Naive thymus-derived CD4-positive, alpha-beta T cell (primary cell): ENCODE data around the gene PRRX1. TPM values are rescaled to one million over a fixed set of nuclear protein-coding genes. Genes with fewer than 3 reads are reported as not detected.

Source experiments
- ATAC-seq: fragments of 150-1000 bp; cut with Tn5 transposase; 2 replicates; pipeline ENCODE4 v1.10.0; 2021; ENCODE audit warnings: mild to moderate bottlenecking, moderate library complexity
- CTCF ChIA-PET: fragments of 350-600 bp; sonication (Branson Sonifier 250); formaldehyde crosslinking; loops from one replicate; lab custom pipeline; 2021; ENCODE audit warnings: antibody characterized with exemption; lab: Charles Lee
- POLR2A ChIA-PET: fragments of 350-600 bp; sonication (Branson Sonifier 250); formaldehyde crosslinking; loops from one replicate; lab custom pipeline; 2021; ENCODE audit warnings: antibody characterized with exemption, inconsistent platforms; lab: Charles Lee
- DNase-seq, 9 donors: peaks; one replicate each; pipeline versions ENCODE4 v3.0.0 to v3.0.0-alpha.2; 2020 to 2022; ENCODE audit warnings: mixed read lengths in 1 of 9
- H3K27ac ChIP-seq: one replicate; pipeline ENCODE4 v1.7.0; 2013; ENCODE audit warnings: mild to moderate bottlenecking, low read depth, low read length, moderate library complexity
- H3K27me3 ChIP-seq, 2 donors: one replicate each; pipeline ENCODE4 v1.7.0; 2013; ENCODE audit warnings: low read length in 2 of 2, mild to moderate bottlenecking in 2 of 2, moderate library complexity in 2 of 2; ENCODE audit not compliant: control insufficient read depth in 2 of 2, insufficient read depth in 2 of 2
- H3K36me3 ChIP-seq, 3 experiments: 1 replicate in 2 of 3; 2 replicates in 1 of 3; pipeline ENCODE4 v1.7.0; 2013; ENCODE audit warnings: low read length in 3 of 3, mild to moderate bottlenecking in 3 of 3, moderate library complexity in 1 of 3; ENCODE audit not compliant: insufficient read depth in 3 of 3, control insufficient read depth in 2 of 3
- H3K4me1 ChIP-seq, 2 donors: one replicate each; pipeline ENCODE4 v1.7.0; 2013; ENCODE audit warnings: low read length in 2 of 2, mild to moderate bottlenecking in 2 of 2, moderate library complexity in 1 of 2; ENCODE audit not compliant: control insufficient read depth in 2 of 2, insufficient read depth in 2 of 2
- H3K4me3 ChIP-seq: 2 replicates; pipeline ENCODE4 v1.7.0; 2013; ENCODE audit warnings: mild to moderate bottlenecking, low read length
- H3K9me3 ChIP-seq, 3 experiments: 1 replicate in 2 of 3; 2 replicates in 1 of 3; pipeline ENCODE4 v1.7.0; 2013; ENCODE audit warnings: low read length in 3 of 3; ENCODE audit not compliant: control insufficient read depth in 2 of 3
- H3K27ac Mint-ChIP-seq, 9 donors: one replicate each; pipeline ENCODE4 v1.8.0; 2020 to 2022; ENCODE audit warnings: mixed read lengths in 9 of 9, mild to moderate bottlenecking in 8 of 9, moderate library complexity in 5 of 9, inconsistent platforms in 2 of 9
- H3K27me3 Mint-ChIP-seq, 5 donors: one replicate each; pipeline ENCODE4 v1.8.0; 2021 to 2022; ENCODE audit warnings: mixed read lengths in 5 of 5, mild to moderate bottlenecking in 1 of 5
- H3K36me3 Mint-ChIP-seq, 5 donors: one replicate each; pipeline ENCODE4 v1.8.0; 2020 to 2022; ENCODE audit warnings: mixed read lengths in 5 of 5, mild to moderate bottlenecking in 3 of 5, inconsistent platforms in 1 of 5
- H3K4me1 Mint-ChIP-seq, 7 donors: one replicate each; pipeline ENCODE4 v1.8.0; 2020 to 2022; ENCODE audit warnings: mixed read lengths in 7 of 7, mild to moderate bottlenecking in 3 of 7, inconsistent platforms in 1 of 7
- H3K4me3 Mint-ChIP-seq, 10 donors: one replicate each; pipeline ENCODE4 v1.8.0; 2020 to 2022; ENCODE audit warnings: mild to moderate bottlenecking in 10 of 10, mixed read lengths in 10 of 10, moderate library complexity in 6 of 10, inconsistent platforms in 2 of 10
- H3K9me3 Mint-ChIP-seq, 11 donors: one replicate each; pipeline ENCODE4 v1.8.0; 2020 to 2022; ENCODE audit warnings: mixed read lengths in 11 of 11, mild to moderate bottlenecking in 4 of 11, inconsistent platforms in 1 of 11, moderate library complexity in 1 of 11
- intact Hi-C, 2 donors: fragments of 100-400 bp; cut with micrococcal nuclease; formaldehyde crosslinking; loops; one replicate each; pipeline ENCODE4 v1.15.1; 2023
- polyA plus RNA-seq, 2 donors: library from polyadenylated mRNA; unstranded; fragments of 300-500 nt; fragmentation: Illumina TruSeq; gene quantifications; one replicate each; pipeline ENCODE4 v1.2.3, GENCODE V29; 2021
- total RNA-seq, 6 experiments: library from RNA in 5 of 6; stranded (reverse) in 5 of 6; gene quantifications; 1 replicate in 5 of 6; 2 replicates in 1 of 6; pipeline ENCODE4 v1.2.3 and lab custom pipeline; 2021 to 2026

PRRX1 gene
- total and polyA plus RNA-seq, 7 experiments from 2014 or later, result not detected

- H3K27me3 ChIP-seq, result peaks cover 6 to 13% of the 10 kb centered on the region in 2 donors
- no peak overlapping the region for H3K27ac ChIP-seq
- H3K4me3 Mint-ChIP-seq, result peak overlapping the region in 3 of 10 donors; percentile 29 to 67 (median 32)
- peaks cover 71 to 99% (median 82%) of the 10 kb centered on the region in 5 donors for H3K27me3 Mint-ChIP-seq
- peaks cover 12 to 46% (median 32%) of the 10 kb centered on the region in 7 donors for H3K4me1 Mint-ChIP-seq
- DNase-seq, result no peak
- no peak overlapping the region for H3K4me3 ChIP-seq
- no peak overlapping the region for H3K27ac Mint-ChIP-seq
- ChIA-PET CTCF (no interaction called here), POLR2A (no interaction called here)
- H3K4me1 ChIP-seq, result no peaks in the 10 kb centered on the region
- ATAC-seq, result no peak
- H3K9me3 Mint-ChIP-seq, result peaks cover 0 to 4% (median 0%) of the 10 kb centered on the region in 11 donors
- H3K36me3 ChIP-seq, result no peaks in the 10 kb centered on the region
- intact Hi-C loops, result loop anchor here in 1 of 2 donors (10.0 kb wide), 1 partner anchor 739 kb away; no protein-coding TSS in a partner anchor
- no peaks in the 10 kb centered on the region for H3K9me3 ChIP-seq
- peaks cover 0 to 3% (median 0%) of the 10 kb centered on the region in 5 donors for H3K36me3 Mint-ChIP-seq
Measured at GRCh38 chr1:170663404-170664092, 383 bp upstream of the PRRX1 start.

- CTCF ChIA-PET, result no interaction called here
- Mint-ChIP-seq H3K9me3 (peaks cover 0 to 4% (median 0%) of the 10 kb centered on the region in 11 donors), H3K36me3 (peaks cover 0 to 3% (median 0%) of the 10 kb centered on the region in 5 donors), H3K4me3 (peak overlapping the region in 9 of 10 donors; percentile 19 to 67 (median 42)), H3K27ac (peak overlapping the region in 1 of 9 donors; percentile 23), H3K4me1 (peaks cover 12 to 46% (median 32%) of the 10 kb centered on the region in 7 donors), H3K27me3 (peaks cover 71 to 99% (median 82%) of the 10 kb centered on the region in 5 donors)
- Histone ChIP-seq H3K27me3 (peaks cover 5 to 9% of the 10 kb centered on the region in 2 donors), H3K36me3 (no peaks in the 10 kb centered on the region), H3K27ac (no peak overlapping the region), H3K4me1 (no peaks in the 10 kb centered on the region), H3K4me3 (no peak overlapping the region), H3K9me3 (no peaks in the 10 kb centered on the region)
- ATAC-seq, result no peak
- no peak for DNase-seq
- intact Hi-C loops, result loop anchor here in 1 of 2 donors (10.0 kb wide), 1 partner anchor 740 kb away; no protein-coding TSS in a partner anchor
- POLR2A ChIA-PET, result no interaction called here
Measured at GRCh38 chr1:170664828-170665612, 1.1 kb downstream of the PRRX1 start.

DNA sequence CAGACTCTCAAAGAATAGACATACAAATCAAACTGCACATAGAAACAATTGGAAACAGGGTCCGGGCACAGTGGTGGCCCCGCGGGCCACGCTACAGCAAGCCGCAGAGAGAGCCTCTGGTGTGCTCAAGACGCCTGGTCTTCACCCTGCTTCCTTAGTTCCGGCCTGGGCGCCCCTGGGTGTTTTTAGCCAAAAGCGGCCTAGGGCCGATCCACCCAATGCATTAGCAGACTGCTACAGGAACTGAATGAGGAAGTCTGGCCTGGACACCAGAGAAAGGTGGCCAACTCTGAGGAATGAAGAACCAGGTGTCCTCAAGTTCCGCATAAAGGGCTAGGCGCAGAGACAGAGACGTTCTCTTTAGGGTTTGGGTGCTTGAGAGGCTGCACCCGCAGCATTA lies 1.7 kb downstream of the PRRX1 start:
- Mint-ChIP-seq H3K36me3 (peaks cover 0 to 4% (median 0%) of the 10 kb centered on the region in 5 donors), H3K27ac (peak overlapping the region in 1 of 9 donors; percentile 23), H3K4me3 (peak overlapping the region in 4 of 10 donors; percentile 29 to 67 (median 45)), H3K9me3 (peaks cover 0 to 6% (median 0%) of the 10 kb centered on the region in 11 donors), H3K27me3 (peaks cover 73 to 99% (median 84%) of the 10 kb centered on the region in 5 donors), H3K4me1 (peaks cover 12 to 42% (median 32%) of the 10 kb centered on the region in 7 donors)
- ChIA-PET POLR2A (no interaction called here), CTCF (no interaction called here)
- DNase-seq, result no peak
- H3K36me3 ChIP-seq, result no peaks in the 10 kb centered on the region
- H3K27ac ChIP-seq, result no peak overlapping the region
- no peaks in the 10 kb centered on the region for H3K4me1 ChIP-seq
- H3K27me3 ChIP-seq, result peaks cover 8 to 12% of the 10 kb centered on the region in 2 donors
- H3K9me3 ChIP-seq, result no peaks in the 10 kb centered on the region
- no peak overlapping the region for H3K4me3 ChIP-seq
- no peak for ATAC-seq
- intact Hi-C loops, result loop anchor here in 1 of 2 donors (10.0 kb wide), 1 partner anchor 741 kb away; no protein-coding TSS in a partner anchor

GRCh38 chr1:170666541-170667254 lies 2.8 kb downstream of the PRRX1 start:
- H3K4me1 ChIP-seq, result no peaks in the 10 kb centered on the region
- Mint-ChIP-seq H3K27ac (peak overlapping the region in 1 of 9 donors; percentile 29), H3K4me1 (peaks cover 8 to 36% (median 27%) of the 10 kb centered on the region in 7 donors), H3K27me3 (peaks cover 77 to 99% (median 88%) of the 10 kb centered on the region in 5 donors), H3K9me3 (peaks cover 0 to 6% (median 0%) of the 10 kb centered on the region in 11 donors), H3K36me3 (peaks cover 0 to 9% (median 0%) of the 10 kb centered on the region in 5 donors), H3K4me3 (peak overlapping the region in 3 of 10 donors; percentile 1 to 24 (median 23))
- no peaks in the 10 kb centered on the region for H3K36me3 ChIP-seq
- ATAC-seq (no peak), DNase-seq (no peak)
- CTCF ChIA-PET, result no interaction called here
- no peak overlapping the region for H3K4me3 ChIP-seq
- H3K9me3 ChIP-seq, result no peaks in the 10 kb centered on the region
- intact Hi-C loops, result loop anchor here in 1 of 2 donors (10.0 kb wide), 1 partner anchor 742 kb away; no protein-coding TSS in a partner anchor
- POLR2A ChIA-PET, result no interaction called here
- peaks cover 11 to 13% of the 10 kb centered on the region in 2 donors for H3K27me3 ChIP-seq
- H3K27ac ChIP-seq, result no peak overlapping the region

DNA sequence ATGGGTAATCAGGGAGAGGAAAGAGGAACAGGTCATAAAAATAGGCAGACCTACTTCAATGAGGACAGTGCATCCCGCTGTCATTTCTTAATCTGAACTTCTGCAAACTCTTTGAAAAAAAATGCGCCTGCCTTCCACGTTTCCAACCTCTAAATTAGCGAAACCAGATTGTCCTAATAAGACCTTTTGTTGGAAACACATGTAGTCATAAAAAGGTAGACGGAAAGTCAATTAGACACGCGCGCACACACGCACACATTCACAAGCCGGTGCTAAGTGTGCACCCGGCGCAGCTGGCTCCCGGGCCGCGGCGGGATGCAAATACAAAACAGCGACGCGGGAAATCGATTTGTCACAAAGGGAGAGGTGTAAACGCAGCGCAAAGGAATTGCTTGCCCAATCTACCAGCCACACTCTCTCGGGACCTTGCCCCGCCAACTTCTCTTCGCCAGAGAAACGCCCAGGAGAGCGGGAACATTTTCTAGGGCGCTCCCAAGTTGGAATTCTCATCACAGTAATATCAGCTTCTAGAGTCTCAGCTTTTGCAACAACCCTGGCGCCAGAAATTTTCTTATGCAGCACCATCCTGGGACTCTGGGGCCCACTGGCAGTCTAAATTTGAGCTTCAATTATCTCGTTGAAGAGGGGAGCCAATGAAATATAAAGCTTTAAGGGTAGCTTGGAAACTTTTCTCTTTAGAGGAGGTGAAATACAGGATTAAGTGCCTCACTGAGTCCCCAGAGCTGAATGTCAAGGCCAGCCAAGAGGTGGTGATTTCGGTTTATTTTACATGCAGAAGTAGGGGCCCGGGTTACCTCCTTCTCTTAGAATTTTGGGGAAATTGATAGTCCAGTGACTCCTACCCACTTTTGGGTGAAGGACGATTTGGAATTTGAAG lies 4.5 kb downstream of the PRRX1 start:
- Histone ChIP-seq H3K4me3 (no peak overlapping the region), H3K27ac (no peak overlapping the region), H3K9me3 (no peaks in the 10 kb centered on the region), H3K36me3 (no peaks in the 10 kb centered on the region), H3K27me3 (peaks cover 10 to 15% of the 10 kb centered on the region in 2 donors), H3K4me1 (no peaks in the 10 kb centered on the region)
- CTCF ChIA-PET, result no interaction called here
- Mint-ChIP-seq H3K36me3 (peaks cover 0 to 9% (median 0%) of the 10 kb centered on the region in 5 donors), H3K27ac (no peak overlapping the region), H3K4me1 (peaks cover 8 to 32% (median 27%) of the 10 kb centered on the region in 7 donors), H3K9me3 (peaks cover 0 to 6% (median 0%) of the 10 kb centered on the region in 11 donors), H3K4me3 (peak overlapping the region in 7 of 10 donors; percentile 13 to 73 (median 35)), H3K27me3 (peaks cover 76 to 95% (median 84%) of the 10 kb centered on the region in 5 donors)
- intact Hi-C loops, result loop anchor here in 1 of 2 donors (10.0 kb wide), 1 partner anchor 744 kb away; no protein-coding TSS in a partner anchor
- no peak for DNase-seq
- ATAC-seq, result no peak
- POLR2A ChIA-PET, result no interaction called here
